Fibroblast of villous mesenchyme (primary cell): ENCODE data around the gene TMEM40. TPM values are rescaled to one million over a fixed set of nuclear protein-coding genes. Genes with fewer than 3 reads are reported as not detected.

Experiments used
- DNase-seq: peaks from one replicate; pipeline ENCODE4 v3.0.0-alpha.2; 2010; ENCODE audit warnings: low read depth
- H3K4me3 ChIP-seq: 2 replicates; pipeline ENCODE4 v1.5.1; 2011; ENCODE audit warnings: low read depth, mild to moderate bottlenecking, low read length
- total RNA-seq: library from RNA; depleted of rRNA; stranded (reverse); fragments of >200 nt; gene quantifications from 2 replicates; pipeline ENCODE4 v1.2.3, GENCODE V29; 2012
- TF ChIP-seq, protein P1 (sequence below): IDR thresholded peaks from 2 replicates; pipeline ENCODE4 v1.5.1; 2012; ENCODE audit warnings: low read depth, mild to moderate bottlenecking, low read length; ENCODE audit not compliant: insufficient read depth

The TMEM40 gene
- total RNA-seq = under 0.01 TPM in 1 of 2 replicates, not detected in the other

DNA sequence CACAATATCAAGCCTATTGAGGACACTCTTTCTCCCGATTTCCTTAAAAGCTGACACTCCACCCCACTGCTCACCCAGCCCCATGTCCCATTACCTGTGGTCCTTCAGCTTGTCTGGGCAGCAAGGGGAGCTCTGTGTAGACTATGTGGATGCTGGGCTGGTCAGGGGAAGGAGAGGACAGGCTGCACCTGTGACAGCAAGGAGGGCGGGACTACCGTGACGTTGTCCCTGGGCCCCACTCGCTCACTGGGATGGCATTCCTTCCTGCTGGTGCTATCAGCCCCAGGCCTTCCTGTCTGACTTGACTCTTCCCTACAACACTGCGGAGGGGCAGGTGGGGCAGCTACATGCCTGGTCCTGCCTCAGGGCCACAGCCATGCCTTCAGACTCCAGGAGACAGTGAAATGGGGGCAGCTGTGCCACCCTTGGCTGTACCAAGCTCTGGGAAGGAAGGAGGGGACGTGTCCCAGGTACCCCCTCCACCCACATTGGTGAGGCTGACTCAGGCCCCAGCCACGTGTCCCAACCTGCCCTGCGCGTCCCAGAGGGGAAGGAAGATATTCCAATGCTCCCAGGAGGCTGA lies at the start of gene TMEM40:
TSS of gene TMEM40 (minus strand) at position 163 of the 583 bp plus-strand sequence. CDS start 9,427 bp downstream, outside the sequence.
- TF ChIP-seq, protein P1, sequence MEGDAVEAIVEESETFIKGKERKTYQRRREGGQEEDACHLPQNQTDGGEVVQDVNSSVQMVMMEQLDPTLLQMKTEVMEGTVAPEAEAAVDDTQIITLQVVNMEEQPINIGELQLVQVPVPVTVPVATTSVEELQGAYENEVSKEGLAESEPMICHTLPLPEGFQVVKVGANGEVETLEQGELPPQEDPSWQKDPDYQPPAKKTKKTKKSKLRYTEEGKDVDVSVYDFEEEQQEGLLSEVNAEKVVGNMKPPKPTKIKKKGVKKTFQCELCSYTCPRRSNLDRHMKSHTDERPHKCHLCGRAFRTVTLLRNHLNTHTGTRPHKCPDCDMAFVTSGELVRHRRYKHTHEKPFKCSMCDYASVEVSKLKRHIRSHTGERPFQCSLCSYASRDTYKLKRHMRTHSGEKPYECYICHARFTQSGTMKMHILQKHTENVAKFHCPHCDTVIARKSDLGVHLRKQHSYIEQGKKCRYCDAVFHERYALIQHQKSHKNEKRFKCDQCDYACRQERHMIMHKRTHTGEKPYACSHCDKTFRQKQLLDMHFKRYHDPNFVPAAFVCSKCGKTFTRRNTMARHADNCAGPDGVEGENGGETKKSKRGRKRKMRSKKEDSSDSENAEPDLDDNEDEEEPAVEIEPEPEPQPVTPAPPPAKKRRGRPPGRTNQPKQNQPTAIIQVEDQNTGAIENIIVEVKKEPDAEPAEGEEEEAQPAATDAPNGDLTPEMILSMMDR = no peak
- no peak within 1 kb of the TSS for H3K4me3 ChIP-seq
- no peak for DNase-seq

- TF ChIP-seq, protein P1 = no peak
- no peak for DNase-seq
- H3K4me3 ChIP-seq = no peak overlapping the region
Observed at GRCh38 chr3:12808587-12808986, 49.5 kb upstream of the TMEM40 start.

GRCh38 chr3:12807601-12808359 lies 48.7 kb upstream of the TMEM40 start:
- H3K4me3 ChIP-seq = no peak overlapping the region
- TF ChIP-seq, protein P1 = no peak
- DNase-seq = no peak

DNA sequence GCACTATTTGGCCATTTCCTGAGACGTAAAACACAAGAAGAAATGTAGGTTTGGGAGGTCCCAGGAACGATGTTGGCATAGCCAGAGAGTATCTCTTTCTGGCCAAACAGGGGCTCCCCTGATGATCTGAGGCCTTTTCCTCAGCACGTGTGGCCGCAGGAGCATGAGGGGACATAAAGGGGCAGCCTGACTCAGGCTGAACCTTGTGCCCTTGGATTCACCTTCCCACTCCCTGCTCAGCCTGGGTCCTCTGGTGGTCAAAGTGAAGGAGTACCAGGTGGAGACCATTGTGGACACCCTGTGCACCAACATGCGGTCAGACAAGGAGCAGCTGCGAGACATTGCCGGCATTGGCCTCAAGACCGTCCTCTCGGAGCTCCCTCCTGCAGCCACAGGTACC lies 48.0 kb upstream of the TMEM40 start:
- DNase-seq = no peak
- TF ChIP-seq, protein P1 = no peak
- H3K4me3 ChIP-seq = no peak overlapping the region

- no peak for DNase-seq
- no peak overlapping the region for H3K4me3 ChIP-seq
- TF ChIP-seq, protein P1 = no peak
Observed at GRCh38 chr3:12803371-12803770, 44.3 kb upstream of the TMEM40 start.

DNA sequence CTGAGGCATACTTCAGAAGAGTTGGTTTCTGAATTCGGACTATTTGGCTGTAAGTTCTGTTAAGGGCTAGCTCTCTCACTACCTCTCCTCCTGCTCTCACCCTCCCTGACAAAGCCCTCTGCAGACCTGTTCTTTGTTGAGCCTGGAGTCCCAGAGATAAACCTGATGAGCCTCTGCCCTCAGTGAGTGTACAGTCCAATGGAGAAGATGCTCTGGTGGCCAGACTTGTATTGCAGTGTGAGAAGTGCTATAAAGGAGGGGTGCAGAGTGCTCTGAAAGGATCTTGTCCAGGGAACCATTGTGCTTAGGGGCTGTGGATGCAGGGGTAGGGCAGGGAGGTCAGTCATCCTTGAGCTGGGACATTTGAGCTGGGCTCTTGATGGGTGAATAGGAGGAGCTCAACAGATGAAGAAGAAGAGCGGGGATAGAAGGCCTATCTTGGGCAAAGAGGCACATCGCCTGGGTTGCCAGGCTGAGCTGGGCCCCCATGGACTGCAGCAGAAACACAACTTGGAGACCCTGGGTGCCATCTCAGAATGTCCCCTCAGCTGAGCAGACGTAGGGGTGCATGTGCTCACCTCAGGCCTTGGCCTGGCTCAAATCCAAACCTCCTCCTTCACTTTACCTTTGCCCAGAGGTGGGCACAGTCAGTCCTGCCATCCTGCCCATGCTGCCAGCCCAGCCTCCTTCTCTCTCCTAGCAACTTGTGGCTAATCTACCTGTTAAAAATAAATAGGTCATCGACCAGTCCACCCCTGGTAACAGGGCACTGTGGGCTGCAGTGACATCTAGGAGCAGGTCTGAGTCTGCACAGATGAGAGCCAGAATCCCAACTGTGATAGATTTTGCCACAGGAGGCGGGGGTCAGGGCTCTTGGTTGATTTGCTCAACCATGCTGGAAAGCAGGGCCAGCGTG lies 40.7 kb upstream of the TMEM40 start:
- TF ChIP-seq, protein P1 = no peak
- no peak overlapping the region for H3K4me3 ChIP-seq
- no peak for DNase-seq
